GDM1 (cell line): ENCODE data around the gene PRKAR1B.
"Not testable (repeated sequence)": the region's sequence is repeated elsewhere in the genome, so short reads cannot be mapped to it uniquely, and the experiment has no call there.

Experiments used
- DNase-seq: peaks from one replicate; lab custom pipeline; 2025; lab: John Stamatoyannopoulos, UW

Gene PRKAR1B

GRCh38 chr7:556837-557557, 170.1 kb downstream of the PRKAR1B start:
- no peak for DNase-seq

- no peak for DNase-seq
Measured at GRCh38 chr7:556291-556826, 170.7 kb downstream of the PRKAR1B start.

GRCh38 chr7:555551-556160, 171.4 kb downstream of the PRKAR1B start:
- DNase-seq, result no peak

- no peak for DNase-seq
Measured at GRCh38 chr7:553636-554111, 173.4 kb downstream of the PRKAR1B start.

GRCh38 chr7:552868-553635, 174.0 kb downstream of the PRKAR1B start:
- no peak for DNase-seq

- not testable (repeated sequence) for DNase-seq
Measured at GRCh38 chr7:552151-552867, 174.8 kb downstream of the PRKAR1B start.

GRCh38 chr7:551615-551970, 175.5 kb downstream of the PRKAR1B start:
- not testable (repeated sequence) for DNase-seq

- DNase-seq, result no peak
Measured at GRCh38 chr7:550881-551614, 176.0 kb downstream of the PRKAR1B start.

- DNase-seq, result no peak
Measured at GRCh38 chr7:549891-550625, 177.0 kb downstream of the PRKAR1B start.

- DNase-seq, result no peak
Measured at GRCh38 chr7:549066-549890, 177.8 kb downstream of the PRKAR1B start.

GRCh38 chr7:548401-548800, 178.7 kb downstream of the PRKAR1B start:
- no peak for DNase-seq

GRCh38 chr7:545470-545869, 181.6 kb downstream of the PRKAR1B start:
- no peak for DNase-seq

- no peak for DNase-seq
Measured at GRCh38 chr7:544338-545221, 182.5 kb downstream of the PRKAR1B start.

- DNase-seq, result no peak
Measured at GRCh38 chr7:543501-544337, 183.4 kb downstream of the PRKAR1B start.

- DNase-seq, result peak; percentile 31
Measured at GRCh38 chr7:542713-543500, 184.2 kb downstream of the PRKAR1B start.

- DNase-seq, result no peak
Measured at GRCh38 chr7:542131-542712, 184.9 kb downstream of the PRKAR1B start.

GRCh38 chr7:541661-542060, 185.4 kb downstream of the PRKAR1B start:
- no peak for DNase-seq
